Right cardiac atrium (tissue), 5 donors: ENCODE results near the gene MAGED1. TPM values are rescaled to one million over a fixed set of nuclear protein-coding genes. Genes with fewer than 3 reads are reported as not detected.

Experiments used
- polyA plus RNA-seq: library from polyadenylated mRNA; stranded (reverse); fragments of 200-250 nt; gene quantifications from one replicate; pipeline ENCODE4 v1.2.3, GENCODE V29; 2013
- total RNA-seq, 4 donors: library from RNA; stranded (reverse); fragmentation: NEBNext Ultra II Directional; extraction: Animal tissue kit (Norgen Biotek cat#: 25700); gene quantifications; one replicate each; pipeline ENCODE4 v1.2.1, GENCODE V29; 2021
- donor health status: healthy with polysubstance abuse.
- donor health status: DM: no; HTN: yes; CAD: no.
- donor health status: DM: no; HTN: no; CAD: no.
- donor health status: DM: no; HTN: yes; CAD: no; lungs with severe emphysema.
- donor health status: DM: yes; HTN: yes; CAD: no.

Gene MAGED1
- total and polyA plus RNA-seq, 5 donors, result 51.2 to 118 (median 86.4) TPM

Other genes starting within 250 kb of the MAGED1 start
- not detected for gene CENPVL2, start 210.8 kb upstream of the MAGED1 start, total RNA-seq
- not detected for gene CENPVL2, start 210.8 kb upstream of the MAGED1 start, polyA plus RNA-seq
- gene CENPVL1, start 183.1 kb upstream of the MAGED1 start, total RNA-seq, result not detected
- gene CENPVL1, start 183.1 kb upstream of the MAGED1 start, polyA plus RNA-seq, result not detected
- 10 to 100 TPM in 2 of 4 donors, 1 to 10 TPM in 2; 9.5 to 11.2 (median 10.0) TPM for gene GSPT2, start 150.2 kb upstream of the MAGED1 start, total RNA-seq
- 6.5 TPM for gene GSPT2, start 150.2 kb upstream of the MAGED1 start, polyA plus RNA-seq
- gene MAGED4B, start 175.6 kb downstream of the MAGED1 start, total RNA-seq, result 1 to 10 TPM; 2.2 to 4.3 (median 2.5) TPM
- 1.9 TPM for gene MAGED4B, start 175.6 kb downstream of the MAGED1 start, polyA plus RNA-seq